Measurements from ENCODE around the gene MBTPS1.

GRCh38 chr16:84143784-84144199, 27.1 kb upstream of the MBTPS1 start:
- TF ChIP-seq CTCF (IDR thresholded peaks at IDR 0.05) (no peak), POLR2A (IDR thresholded peaks at IDR 0.05) (no peak)
